Measurements from ENCODE around the gene RFX3.

- TF ChIP-seq CTCF (IDR thresholded peaks at IDR 0.05; ENCODE audit: poor library complexity) (no peak), EZH2 (IDR thresholded peaks at IDR 0.05; ENCODE audit: borderline replicate concordance) (no peak), EZH2phosphoT487 (IDR thresholded peaks at IDR 0.05; ENCODE audit: low read depth, severe bottlenecking, unreplicated experiment) (no peak)
Measured at GRCh38 chr9:3342159-3342777, 183.5 kb downstream of the RFX3 start.
